ENCODE results near the gene ABHD12. TPM values are rescaled to one million over a fixed set of nuclear protein-coding genes. Genes with fewer than 3 reads are reported as not detected.
"Not testable (repeated sequence)": the region's sequence is repeated elsewhere in the genome, so short reads cannot be mapped to it uniquely, and the experiment has no call there.

ABHD12 gene
- total RNA-seq, 1 donor from 2014 or later = 51.3 TPM

- H3K9me3 Mint-ChIP-seq (ENCODE audit: low read depth) = no peaks in the 10 kb centered on the region
- no peak overlapping the region for H3K4me3 Mint-ChIP-seq (ENCODE audit: low read depth)
- H3K27me3 Mint-ChIP-seq = no peaks in the 10 kb centered on the region
- no peak for DNase-seq (ENCODE audit: low spot score, unreplicated experiment)
- no peaks in the 10 kb centered on the region for H3K4me1 Mint-ChIP-seq (ENCODE audit: low read depth)
- peaks cover 17% of the 10 kb centered on the region for H3K36me3 Mint-ChIP-seq (ENCODE audit: insufficient read depth)
- no peak overlapping the region for H3K27ac Mint-ChIP-seq
- no peak for TF ChIP-seq CTCF (IDR thresholded peaks at IDR 0.05; ENCODE audit: unreplicated experiment)
Measured at GRCh38 chr20:25271486-25272222, 119.0 kb downstream of the ABHD12 start.

- no peak overlapping the region for H3K27ac Mint-ChIP-seq
- no peak for TF ChIP-seq CTCF (IDR thresholded peaks at IDR 0.05; ENCODE audit: unreplicated experiment)
Measured at GRCh38 chr20:25270829-25271251, 119.8 kb downstream of the ABHD12 start.

GRCh38 chr20:25269833-25270170 is 120.8 kb downstream of the ABHD12 start:
- Mint-ChIP-seq H3K4me3 (ENCODE audit: low read depth) (no peak overlapping the region), H3K27me3 (no peaks in the 10 kb centered on the region), H3K36me3 (ENCODE audit: insufficient read depth) (peaks cover 15% of the 10 kb centered on the region), H3K27ac (no peak overlapping the region), H3K9me3 (ENCODE audit: low read depth) (no peaks in the 10 kb centered on the region), H3K4me1 (ENCODE audit: low read depth) (no peaks in the 10 kb centered on the region)
- DNase-seq (ENCODE audit: low spot score, unreplicated experiment) = no peak
- TF ChIP-seq CTCF (IDR thresholded peaks at IDR 0.05; ENCODE audit: unreplicated experiment) = no peak

More at GRCh38 chr20:25270829-25271251, 119.8 kb downstream of the ABHD12 start:
- Mint-ChIP-seq H3K9me3 (ENCODE audit: low read depth) (no peaks in the 10 kb centered on the region), H3K36me3 (ENCODE audit: insufficient read depth) (peaks cover 17% of the 10 kb centered on the region), H3K4me1 (ENCODE audit: low read depth) (no peaks in the 10 kb centered on the region), H3K4me3 (ENCODE audit: low read depth) (no peak overlapping the region), H3K27me3 (no peaks in the 10 kb centered on the region)
- DNase-seq (ENCODE audit: low spot score, unreplicated experiment) = no peak

GRCh38 chr20:25269057-25269832 is 121.4 kb downstream of the ABHD12 start:
- TF ChIP-seq CTCF (IDR thresholded peaks at IDR 0.05; ENCODE audit: unreplicated experiment) = no peak
- no peak overlapping the region for H3K27ac Mint-ChIP-seq
- no peaks in the 10 kb centered on the region for H3K27me3 Mint-ChIP-seq
- peaks cover 18% of the 10 kb centered on the region for H3K36me3 Mint-ChIP-seq (ENCODE audit: insufficient read depth)
- H3K9me3 Mint-ChIP-seq (ENCODE audit: low read depth) = peaks cover under 1% of the 10 kb centered on the region
- H3K4me1 Mint-ChIP-seq (ENCODE audit: low read depth) = no peaks in the 10 kb centered on the region
- no peak for DNase-seq (ENCODE audit: low spot score, unreplicated experiment)
- no peak overlapping the region for H3K4me3 Mint-ChIP-seq (ENCODE audit: low read depth)

GRCh38 chr20:25260770-25261437 is 129.7 kb downstream of the ABHD12 start:
- Mint-ChIP-seq H3K36me3 (ENCODE audit: insufficient read depth) (peaks cover 47% of the 10 kb centered on the region), H3K9me3 (ENCODE audit: low read depth) (peaks cover 16% of the 10 kb centered on the region)
- not testable (repeated sequence) for H3K4me3 Mint-ChIP-seq (ENCODE audit: low read depth); H3K4me1 Mint-ChIP-seq (ENCODE audit: low read depth); H3K27me3 Mint-ChIP-seq; DNase-seq (ENCODE audit: low spot score, unreplicated experiment); H3K27ac Mint-ChIP-seq
